Right hindlimb (tissue), 1 donor: ENCODE measurements around the gene TRDN.

Experiments used
- DNase-seq: peaks from one replicate; pipeline ENCODE4 v3.0.0-alpha.2; 2018

TRDN gene

DNA sequence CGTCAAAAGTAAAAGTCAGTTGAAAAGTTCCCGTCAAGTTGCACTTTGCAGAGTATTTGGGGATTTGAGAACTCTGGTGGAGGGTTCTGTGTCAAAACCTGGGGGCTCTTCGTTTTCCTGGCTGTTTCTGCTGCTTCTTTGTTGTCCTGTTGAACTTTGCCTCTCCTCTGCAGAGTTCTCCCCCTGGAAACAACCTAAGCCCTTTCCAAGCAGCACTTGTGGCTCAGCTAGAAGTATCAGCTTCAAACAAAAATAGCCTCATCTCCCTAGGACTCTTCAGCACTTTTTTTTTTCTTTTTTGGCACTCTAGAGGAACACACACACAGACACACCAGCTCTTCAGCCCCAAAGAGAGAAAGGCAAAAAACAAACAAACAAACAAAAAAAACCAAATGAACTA is at the start of gene TRDN:
Gene TRDN, minus strand, starts transcription at position 169 of the 400 bp plus-strand sequence. CDS start 175 bp downstream, outside the sequence.
- peak; percentile 15 for DNase-seq

DNA sequence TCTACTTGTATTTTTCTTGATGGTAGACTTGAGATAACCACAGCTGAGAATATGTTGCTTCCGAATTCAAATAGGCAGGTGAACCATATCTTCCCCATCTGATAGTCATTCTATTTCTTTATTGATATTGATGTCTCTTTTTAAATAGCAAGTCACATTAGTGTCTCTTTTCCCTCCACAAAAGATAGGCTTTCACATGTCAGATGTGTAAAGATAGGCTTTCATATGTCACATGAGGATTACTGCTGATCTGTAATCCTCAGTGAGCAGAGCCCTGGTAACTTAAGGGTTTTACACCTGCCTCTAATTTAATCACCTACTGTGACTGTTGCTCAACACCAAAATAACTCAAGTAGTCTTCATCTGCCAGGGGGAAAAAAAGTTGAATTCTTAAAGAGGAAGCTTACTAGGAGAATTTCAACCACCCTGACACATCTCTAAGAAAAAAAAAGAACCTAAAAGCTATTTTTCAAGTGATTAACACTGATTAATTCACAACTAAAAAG is 45.3 kb upstream of the TRDN start:
- no peak for DNase-seq

DNA sequence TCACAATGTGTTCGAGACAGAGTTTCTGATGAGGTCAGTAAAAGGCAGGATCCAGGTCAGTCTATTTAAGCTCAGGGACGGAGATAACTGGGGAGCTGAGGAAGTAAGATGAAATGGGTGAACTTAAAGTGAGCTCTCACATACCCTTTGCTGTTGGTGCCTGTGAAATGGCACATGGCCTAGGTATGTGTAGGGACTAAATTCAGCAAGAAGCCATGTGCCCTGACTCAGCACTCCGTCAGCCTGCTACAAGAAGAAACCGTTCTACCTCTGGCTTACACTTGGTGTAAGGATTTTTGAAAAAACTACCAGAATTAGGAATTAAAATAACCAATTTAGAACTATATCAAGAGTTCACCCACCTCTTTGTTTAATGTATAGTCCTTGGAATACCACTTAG is 41.1 kb upstream of the TRDN start:
- no peak for DNase-seq

- no peak for DNase-seq
Measured at GRCh38 chr6:123676793-123677192, 40.0 kb upstream of the TRDN start.

DNA sequence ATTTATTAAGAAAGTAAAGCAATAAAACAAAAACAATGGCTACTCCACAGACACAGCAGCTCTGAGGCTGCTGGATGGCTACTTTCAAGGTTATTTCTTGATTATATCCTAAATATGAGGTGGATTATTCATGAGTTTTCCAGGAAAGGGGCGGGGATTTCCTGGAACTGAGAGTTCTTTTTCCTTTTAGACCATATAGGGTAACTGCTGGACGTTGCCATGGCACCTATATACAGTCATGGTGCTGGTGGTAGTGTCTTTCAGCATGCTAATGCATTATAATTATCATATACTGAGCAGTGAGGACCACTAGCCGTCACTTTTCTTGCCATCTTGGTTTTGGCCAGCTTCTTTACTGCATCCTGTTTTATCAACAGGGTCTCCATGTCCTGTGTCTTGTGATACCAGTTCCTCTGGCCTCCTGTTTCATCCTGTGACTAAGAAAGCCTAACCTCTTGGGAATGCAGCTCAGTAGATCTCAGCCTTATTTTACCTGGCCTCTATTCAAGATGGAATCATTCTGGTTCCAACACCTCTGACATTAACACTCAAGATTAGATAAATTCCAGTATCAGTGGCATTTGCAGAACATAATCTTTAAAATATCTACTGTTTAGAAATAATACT is 32.3 kb upstream of the TRDN start:
- no peak for DNase-seq

DNA sequence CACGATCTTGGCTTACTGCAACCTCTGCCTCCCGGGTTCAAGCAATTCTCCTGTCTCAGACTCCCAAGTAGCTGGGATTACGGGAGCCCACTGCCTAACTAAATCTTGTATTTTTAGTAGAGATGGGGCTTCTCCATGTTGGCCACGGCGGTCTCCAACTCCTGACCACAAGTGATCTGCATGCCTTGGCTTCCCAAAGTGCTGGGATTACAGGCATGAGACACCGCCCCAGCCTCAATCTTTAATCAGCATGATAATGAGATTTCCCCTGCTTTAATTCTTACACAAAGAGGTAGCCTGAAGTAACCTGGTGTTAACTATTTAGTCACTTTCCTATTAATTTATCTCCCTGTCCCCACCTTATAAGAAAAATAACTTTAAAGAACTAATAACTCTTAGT is 31.3 kb upstream of the TRDN start:
- DNase-seq: no peak

- DNase-seq: no peak
Measured at GRCh38 chr6:123663436-123663835, 26.7 kb upstream of the TRDN start.

GRCh38 chr6:123662757-123663156 is 26.0 kb upstream of the TRDN start:
- DNase-seq: no peak

DNA sequence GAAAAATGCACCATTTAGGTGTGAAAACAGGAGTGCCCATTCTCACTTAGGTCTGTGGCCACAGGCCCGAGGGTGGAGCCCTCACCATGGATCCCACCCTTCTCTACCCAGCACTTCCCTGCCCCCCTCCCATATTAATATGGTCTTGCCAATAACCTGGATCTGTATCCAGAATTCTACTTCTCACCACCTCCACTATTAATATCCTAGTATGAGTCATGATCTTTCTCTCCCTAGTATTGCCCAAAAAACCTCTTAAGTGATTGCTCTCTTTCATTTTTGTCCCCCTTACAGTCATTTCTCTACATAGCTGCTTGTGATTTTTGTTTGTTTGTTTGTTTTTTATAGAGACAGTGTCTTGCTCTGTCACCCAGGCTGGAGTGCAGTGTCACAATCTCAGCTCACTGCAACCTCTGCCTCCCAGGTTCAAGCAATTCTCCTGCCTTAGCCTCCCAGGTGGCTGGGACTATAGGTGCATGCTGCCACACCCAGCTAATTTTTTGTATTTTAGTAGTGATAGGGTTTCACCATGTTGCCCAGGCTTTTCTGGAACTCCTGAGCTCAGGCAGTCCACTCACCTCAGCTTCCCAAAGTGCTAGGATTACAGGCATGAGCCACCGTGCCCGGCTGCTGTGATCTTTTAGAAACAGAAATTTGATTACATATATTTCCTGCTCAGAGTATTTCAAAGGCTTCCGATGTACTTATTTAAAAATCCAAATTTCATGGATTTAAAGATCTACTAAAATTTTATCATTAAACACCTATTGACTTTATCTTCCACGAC is 24.5 kb upstream of the TRDN start:
- no peak for DNase-seq

DNA sequence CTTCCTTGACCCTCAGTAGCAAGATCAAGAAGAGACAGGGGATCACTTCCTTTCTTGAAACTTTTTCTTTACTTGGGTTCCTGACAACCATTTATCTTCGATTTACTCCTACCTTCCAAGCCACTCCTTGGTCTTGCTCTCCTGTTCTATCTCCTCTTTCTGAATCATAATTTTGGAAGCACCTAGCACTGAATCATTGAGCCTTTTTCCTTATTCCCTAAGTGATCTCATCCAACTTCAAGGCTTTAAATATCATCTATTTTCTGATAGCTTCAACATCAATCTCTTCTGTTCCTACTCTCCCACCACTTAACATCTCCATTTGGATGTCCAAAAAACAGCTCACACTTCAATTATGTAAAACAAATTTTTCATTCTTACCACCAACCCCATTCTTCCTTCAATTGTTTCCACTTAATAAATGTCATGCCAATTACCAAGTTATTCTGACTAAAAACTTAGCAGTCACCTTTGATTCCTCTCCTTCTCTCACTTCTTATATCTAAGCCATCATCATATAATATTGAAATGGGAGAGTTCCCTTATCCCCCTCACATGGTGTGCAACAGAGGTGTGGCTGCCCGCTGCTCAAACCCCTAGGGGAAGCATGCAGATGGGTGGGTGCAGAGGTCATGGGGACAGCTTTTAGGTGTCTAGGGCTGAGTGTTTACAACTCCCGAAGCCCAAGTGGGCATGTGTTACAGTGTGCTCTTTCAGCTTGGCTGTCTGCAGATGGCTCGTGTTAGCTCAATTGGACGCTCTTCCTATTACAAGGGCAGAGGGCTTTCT is 23.4 kb upstream of the TRDN start:
- no peak for DNase-seq

DNA sequence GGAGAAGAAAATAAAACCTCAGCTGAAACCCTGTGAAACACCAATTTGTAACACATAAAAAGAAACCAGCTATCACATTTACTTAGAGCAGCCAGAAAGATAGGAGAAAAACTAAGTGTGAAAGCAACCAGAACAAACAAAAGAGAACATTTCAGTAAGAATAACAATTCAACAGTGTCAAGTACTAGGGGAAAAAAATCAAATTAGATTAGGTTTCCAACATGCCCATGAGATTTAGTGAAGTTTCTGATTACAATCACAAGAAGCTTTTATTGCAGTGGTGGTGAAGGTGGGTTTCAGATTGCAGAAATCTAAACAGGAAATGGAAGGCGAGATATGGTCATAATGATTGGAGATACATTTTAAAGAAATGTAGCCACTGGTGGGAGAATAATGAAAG is 22.1 kb upstream of the TRDN start:
- DNase-seq: no peak

GRCh38 chr6:123655521-123656306 is 19.0 kb upstream of the TRDN start:
- no peak for DNase-seq

- DNase-seq: no peak
Measured at GRCh38 chr6:123648723-123649122, 12.0 kb upstream of the TRDN start.

- DNase-seq: no peak
Measured at GRCh38 chr6:123648020-123648580, 11.3 kb upstream of the TRDN start.

DNA sequence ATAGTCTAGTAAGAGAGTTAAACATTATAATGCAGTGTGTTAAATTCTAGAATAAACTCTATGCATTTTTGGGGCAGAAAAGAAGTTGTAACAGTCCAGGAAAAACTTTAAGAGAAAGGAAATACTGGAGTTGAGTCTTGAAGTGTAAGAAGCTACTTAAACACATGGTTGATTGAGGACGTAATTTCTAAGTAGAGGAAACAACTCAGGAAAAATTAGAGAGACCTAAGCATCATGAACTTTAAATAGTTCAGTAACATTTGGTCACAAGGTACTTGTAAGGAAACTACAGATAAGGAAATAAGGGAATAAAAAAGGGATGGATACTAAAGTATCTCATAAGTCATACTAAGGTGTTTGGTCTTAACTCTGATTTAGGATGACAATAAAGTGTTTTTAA is 4.7 kb upstream of the TRDN start:
- no peak for DNase-seq

DNA sequence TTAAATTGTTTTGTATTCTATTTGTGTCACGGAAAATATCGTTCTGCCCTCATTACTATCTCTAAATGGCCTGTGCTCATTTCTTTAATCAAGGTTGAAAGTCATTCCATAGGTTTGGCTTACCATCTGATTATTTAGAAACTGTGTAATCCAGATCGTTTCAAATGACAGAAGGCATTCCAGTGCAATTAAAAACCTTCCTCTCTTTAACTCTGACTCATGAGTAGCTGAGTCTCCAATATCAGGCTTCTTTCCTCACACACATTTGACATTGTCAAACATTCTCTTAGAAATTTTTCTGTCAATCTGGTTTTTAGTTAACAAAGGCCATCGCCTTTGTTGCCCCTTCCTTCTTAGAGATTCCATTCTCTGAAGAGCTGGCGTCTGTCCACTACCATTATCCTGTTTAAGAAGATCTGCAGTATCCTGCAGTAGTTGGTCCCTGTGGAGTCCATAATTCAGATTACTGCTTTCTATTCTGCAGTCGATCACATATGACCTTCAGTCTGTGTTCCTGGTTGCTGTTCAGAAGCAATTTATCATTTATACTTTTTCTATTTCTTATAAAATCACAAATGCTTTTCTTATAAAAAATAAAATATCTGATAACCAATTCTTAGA is 3.9 kb upstream of the TRDN start:
- no peak for DNase-seq

- no peak for DNase-seq
Measured at GRCh38 chr6:123638865-123639264, 2.1 kb upstream of the TRDN start.

DNA sequence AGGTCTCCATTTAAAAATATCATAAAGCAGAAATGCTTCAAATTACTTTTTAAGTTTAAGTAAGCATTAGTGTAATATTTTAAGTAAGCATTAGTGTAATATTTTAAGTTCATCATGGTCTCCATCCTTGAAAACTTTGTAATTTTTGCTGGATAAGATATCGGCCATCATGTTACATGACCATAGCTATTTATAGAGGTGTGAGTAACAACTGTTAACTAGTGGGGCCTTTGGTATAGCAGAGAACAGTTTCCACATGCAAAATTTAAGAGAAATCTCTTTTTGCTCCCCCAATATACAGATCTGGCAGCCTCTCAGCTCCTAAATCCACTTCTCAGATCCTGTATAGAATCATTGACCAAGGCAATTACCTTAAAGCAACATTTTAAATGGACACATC is 468 bp downstream of the TRDN start:
- DNase-seq: no peak

- no peak for DNase-seq
Measured at GRCh38 chr6:123635567-123635966, 1.2 kb downstream of the TRDN start.

DNA sequence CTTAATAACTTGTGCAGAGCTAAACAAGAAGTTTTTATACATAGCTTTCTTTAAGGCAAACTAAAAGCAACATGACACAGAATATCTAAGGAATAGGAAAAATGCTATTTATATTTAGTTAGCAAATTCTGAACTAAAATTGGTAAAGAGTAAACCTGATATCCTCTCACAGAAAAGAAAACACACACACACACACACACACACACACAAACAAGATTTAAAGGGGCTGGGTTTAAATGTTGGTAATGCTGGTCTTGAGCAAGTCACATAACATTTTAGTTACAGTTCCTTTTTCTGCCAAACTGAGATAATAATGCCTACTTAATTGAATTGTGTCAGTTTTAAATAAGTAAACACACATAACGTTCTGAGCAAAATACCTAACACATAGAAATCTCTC is 1.6 kb downstream of the TRDN start:
- no peak for DNase-seq

DNA sequence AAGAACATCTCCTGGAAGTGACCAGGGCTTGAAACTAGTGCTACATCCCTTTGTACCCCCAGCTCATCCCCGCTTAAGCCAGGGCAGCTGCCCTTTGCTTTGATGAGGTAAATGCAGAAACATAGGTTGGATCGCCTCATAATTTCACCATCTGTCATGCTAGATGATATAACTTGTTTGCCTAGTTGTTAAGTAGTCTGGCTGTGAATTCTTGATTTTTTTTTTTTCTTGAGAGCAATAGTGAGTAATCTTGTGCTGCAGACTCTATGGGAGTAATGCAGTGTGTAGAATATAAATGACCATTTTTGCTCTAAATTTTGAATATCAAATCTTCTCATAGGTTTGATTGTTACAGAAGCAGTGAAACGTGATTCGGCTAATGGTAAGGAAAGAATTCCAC is 4.1 kb downstream of the TRDN start:
- DNase-seq: no peak
